GM18507 (cell line): ENCODE results near the gene KBTBD2.
"Not testable (repeated sequence)": the region's sequence is repeated elsewhere in the genome, so short reads cannot be mapped to it uniquely, and the experiment has no call there.

ENCODE experiments used
- DNase-seq: peaks from one replicate; pipeline ENCODE4 v3.0.0; 2011; ENCODE audit warnings: low read depth; ENCODE audit not compliant: insufficient read length; ENCODE audit errors: extremely low spot score
- FAIRE-seq: peaks from 2 replicates; lab custom pipeline; 2011; peaks lifted over from hg19 to GRCh38; lab: Jason Lieb, UNC

Gene KBTBD2

GRCh38 chr7:32896564-32897347, 5.2 kb upstream of the KBTBD2 start:
- DNase-seq (no peak), FAIRE-seq (no peak)

- no peak for DNase-seq
- FAIRE-seq = no peak
Measured at GRCh38 chr7:32894171-32894570, 2.6 kb upstream of the KBTBD2 start.

GRCh38 chr7:32893722-32894121, 2.2 kb upstream of the KBTBD2 start:
- DNase-seq = no peak

GRCh38 chr7:32893207-32893524, 1.6 kb upstream of the KBTBD2 start:
- no peak for FAIRE-seq
- no peak for DNase-seq

More at GRCh38 chr7:32893722-32894121, 2.2 kb upstream of the KBTBD2 start:
- FAIRE-seq = no peak

GRCh38 chr7:32892521-32893206, 1.1 kb upstream of the KBTBD2 start:
- FAIRE-seq (peak; percentile 42), DNase-seq (no peak)

GRCh38 chr7:32891800-32892520, 400 bp upstream of the KBTBD2 start:
- DNase-seq = peak; percentile 79
- peak; percentile 86 for FAIRE-seq

- FAIRE-seq = no peak
Measured at GRCh38 chr7:32890793-32891042, 842 bp downstream of the KBTBD2 start.

GRCh38 chr7:32890010-32890792, 1.4 kb downstream of the KBTBD2 start:
- DNase-seq (no peak), FAIRE-seq (peak; percentile 86)

More at GRCh38 chr7:32890793-32891042, 842 bp downstream of the KBTBD2 start:
- no peak for DNase-seq

GRCh38 chr7:32888505-32888904, 3.1 kb downstream of the KBTBD2 start:
- no peak for DNase-seq
- no peak for FAIRE-seq

GRCh38 chr7:32887395-32887794, 4.2 kb downstream of the KBTBD2 start:
- FAIRE-seq (no peak), DNase-seq (no peak)

GRCh38 chr7:32881074-32881982, 10.2 kb downstream of the KBTBD2 start:
- DNase-seq = no peak
- FAIRE-seq = no peak

GRCh38 chr7:32879460-32879859, 12.1 kb downstream of the KBTBD2 start:
- FAIRE-seq = no peak
- DNase-seq = no peak

GRCh38 chr7:32878023-32878422, 13.5 kb downstream of the KBTBD2 start:
- DNase-seq, FAIRE-seq: not testable (repeated sequence)

GRCh38 chr7:32872421-32872820, 19.1 kb downstream of the KBTBD2 start:
- no peak for FAIRE-seq
- no peak for DNase-seq

GRCh38 chr7:32871624-32872371, 19.8 kb downstream of the KBTBD2 start:
- FAIRE-seq (no peak), DNase-seq (no peak)

GRCh38 chr7:32870298-32870697, 21.3 kb downstream of the KBTBD2 start:
- FAIRE-seq (no peak), DNase-seq (no peak)

GRCh38 chr7:32869716-32870115, 21.8 kb downstream of the KBTBD2 start:
- DNase-seq (no peak), FAIRE-seq (no peak)

- DNase-seq (no peak), FAIRE-seq (no peak)
Measured at GRCh38 chr7:32868116-32868515, 23.4 kb downstream of the KBTBD2 start.
